ENCODE results near the gene SLC16A4. TPM values are rescaled to one million over a fixed set of nuclear protein-coding genes. Genes with fewer than 3 reads are reported as not detected.

Gene SLC16A4
- total RNA-seq, 1 donor from 2014 or later = 0.96 TPM

GRCh38 chr1:110328274-110328673 is 62.6 kb downstream of the SLC16A4 start:
- no peaks in the 10 kb centered on the region for H3K27me3 Mint-ChIP-seq (ENCODE audit: low read depth)
- no peak overlapping the region for H3K4me3 Mint-ChIP-seq
- no peak for TF ChIP-seq CTCF (conservative IDR thresholded peaks at IDR 0.05)
- no peaks in the 10 kb centered on the region for H3K36me3 Mint-ChIP-seq (ENCODE audit: low read depth)
- H3K9me3 Mint-ChIP-seq = no peaks in the 10 kb centered on the region
- no peak overlapping the region for H3K27ac Mint-ChIP-seq (ENCODE audit: unreplicated experiment)
- no peaks in the 10 kb centered on the region for H3K4me1 Mint-ChIP-seq
- no peak for DNase-seq (ENCODE audit: low read depth, low spot score)

GRCh38 chr1:110326826-110327225 is 64.0 kb downstream of the SLC16A4 start:
- Mint-ChIP-seq H3K9me3 (no peaks in the 10 kb centered on the region), H3K36me3 (ENCODE audit: low read depth) (no peaks in the 10 kb centered on the region), H3K27ac (ENCODE audit: unreplicated experiment) (no peak overlapping the region), H3K4me3 (no peak overlapping the region), H3K27me3 (ENCODE audit: low read depth) (no peaks in the 10 kb centered on the region), H3K4me1 (no peaks in the 10 kb centered on the region)
- no peak for DNase-seq (ENCODE audit: low read depth, low spot score)
- no peak for TF ChIP-seq CTCF (conservative IDR thresholded peaks at IDR 0.05)

DNA sequence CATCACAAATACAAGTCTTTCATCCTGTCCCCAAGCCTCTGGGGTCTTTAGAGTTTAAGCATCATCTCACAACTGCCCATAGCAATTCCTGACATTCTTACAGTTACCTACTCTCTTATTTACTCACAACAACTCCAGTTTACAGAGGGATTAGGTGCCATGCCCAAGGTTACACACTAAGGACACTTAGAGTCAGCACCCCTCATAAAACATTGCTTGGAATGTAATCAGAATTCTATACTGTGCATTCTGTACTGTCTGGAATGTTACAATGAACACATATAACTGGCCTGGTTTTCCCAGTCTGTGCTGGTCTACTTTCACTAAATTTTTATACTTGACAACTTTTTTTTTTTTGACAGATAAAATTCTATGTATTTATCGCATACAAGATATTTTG is 66.2 kb downstream of the SLC16A4 start:
- Mint-ChIP-seq H3K9me3 (peaks cover under 1% of the 10 kb centered on the region), H3K27me3 (ENCODE audit: low read depth) (no peaks in the 10 kb centered on the region), H3K4me3 (no peak overlapping the region), H3K4me1 (no peaks in the 10 kb centered on the region), H3K36me3 (ENCODE audit: low read depth) (no peaks in the 10 kb centered on the region), H3K27ac (ENCODE audit: unreplicated experiment) (no peak overlapping the region)
- no peak for DNase-seq (ENCODE audit: low read depth, low spot score)
- no peak for TF ChIP-seq CTCF (conservative IDR thresholded peaks at IDR 0.05)

DNA sequence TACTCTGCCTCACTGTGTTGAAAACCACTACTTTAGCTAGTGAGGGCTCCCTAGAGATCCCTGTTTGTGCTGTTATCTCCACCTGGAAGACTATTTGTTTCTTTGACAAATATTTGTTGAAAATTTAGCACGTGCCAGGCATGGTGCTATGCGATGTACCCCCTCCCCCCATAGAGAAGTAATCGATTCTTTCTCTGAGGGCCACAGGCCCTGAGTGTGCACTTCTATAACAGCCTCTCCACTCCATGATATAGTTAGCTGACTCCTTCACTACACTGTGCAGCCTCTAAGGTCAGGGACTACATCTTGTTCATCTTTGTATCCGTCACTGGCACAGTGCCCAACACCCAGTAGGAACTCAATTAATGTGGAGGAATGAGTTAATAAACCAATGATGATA is 69.0 kb downstream of the SLC16A4 start:
- TF ChIP-seq CTCF (conservative IDR thresholded peaks at IDR 0.05) = no peak
- no peaks in the 10 kb centered on the region for H3K4me1 Mint-ChIP-seq
- no peaks in the 10 kb centered on the region for H3K36me3 Mint-ChIP-seq (ENCODE audit: low read depth)
- no peak for DNase-seq (ENCODE audit: low read depth, low spot score)
- peaks cover 2% of the 10 kb centered on the region for H3K9me3 Mint-ChIP-seq
- H3K4me3 Mint-ChIP-seq = no peak overlapping the region
- H3K27ac Mint-ChIP-seq (ENCODE audit: unreplicated experiment) = no peak overlapping the region
- H3K27me3 Mint-ChIP-seq (ENCODE audit: low read depth) = peaks cover 3% of the 10 kb centered on the region

DNA sequence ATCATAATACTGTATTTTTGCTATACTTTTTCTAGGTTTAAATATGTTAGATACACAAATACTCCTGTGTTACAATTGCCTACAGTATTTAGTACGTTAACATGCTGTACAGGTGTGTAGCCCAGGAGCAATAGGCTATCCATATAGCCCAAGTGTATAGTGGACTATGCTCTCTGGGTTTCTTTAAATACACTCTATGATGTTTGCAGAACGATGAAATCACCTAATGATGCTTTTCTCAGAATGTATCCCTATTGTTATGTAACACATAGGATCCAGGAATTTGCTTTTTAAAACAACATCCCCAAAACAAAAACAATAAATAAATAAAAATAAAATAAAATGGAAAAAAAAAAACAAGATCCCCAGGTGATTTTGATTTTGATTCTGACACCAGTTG is 69.8 kb downstream of the SLC16A4 start:
- H3K27me3 Mint-ChIP-seq (ENCODE audit: low read depth) = peaks cover 3% of the 10 kb centered on the region
- H3K4me1 Mint-ChIP-seq = no peaks in the 10 kb centered on the region
- H3K4me3 Mint-ChIP-seq = no peak overlapping the region
- no peak for DNase-seq (ENCODE audit: low read depth, low spot score)
- no peak for TF ChIP-seq CTCF (conservative IDR thresholded peaks at IDR 0.05)
- H3K36me3 Mint-ChIP-seq (ENCODE audit: low read depth) = no peaks in the 10 kb centered on the region
- H3K27ac Mint-ChIP-seq (ENCODE audit: unreplicated experiment) = no peak overlapping the region
- H3K9me3 Mint-ChIP-seq = peaks cover 2% of the 10 kb centered on the region

DNA sequence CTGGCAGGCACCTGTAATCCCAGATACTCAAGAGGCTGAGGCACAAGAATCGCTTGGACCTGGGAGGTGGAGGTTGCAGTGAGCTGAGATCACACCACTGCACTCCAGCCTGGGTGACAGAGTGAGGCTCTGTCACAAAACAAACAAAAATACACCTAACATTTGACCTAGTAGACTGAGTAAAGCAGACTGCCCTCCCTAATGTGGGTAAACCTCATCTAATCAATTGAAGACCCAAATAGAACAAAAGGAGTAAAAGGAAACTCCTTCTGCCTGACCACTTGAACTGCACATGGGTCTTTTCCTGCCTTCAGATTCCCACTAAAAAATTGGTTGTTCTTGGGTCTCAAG is 70.7 kb downstream of the SLC16A4 start:
- Mint-ChIP-seq H3K27ac (ENCODE audit: unreplicated experiment) (no peak overlapping the region), H3K4me3 (no peak overlapping the region), H3K36me3 (ENCODE audit: low read depth) (no peaks in the 10 kb centered on the region), H3K27me3 (ENCODE audit: low read depth) (peaks cover 3% of the 10 kb centered on the region), H3K9me3 (peaks cover 2% of the 10 kb centered on the region), H3K4me1 (no peaks in the 10 kb centered on the region)
- TF ChIP-seq CTCF (conservative IDR thresholded peaks at IDR 0.05) = no peak
- no peak for DNase-seq (ENCODE audit: low read depth, low spot score)
